Urinary bladder (tissue), 4 donors: ENCODE data around the gene E2F6. TPM values are rescaled to one million over a fixed set of nuclear protein-coding genes. Genes with fewer than 3 reads are reported as not detected.
A peak's percentile ranks its signal among the peaks of the same experiment; 100 is the strongest.

Source experiments
- DNase-seq: peaks from one replicate; pipeline ENCODE4 v3.0.0-alpha.2; 2015; ENCODE audit errors: extremely low spot score
- H3K27ac ChIP-seq: one replicate; pipeline ENCODE4 v1.5.1; 2013; ENCODE audit warnings: low read depth, mild to moderate bottlenecking, moderate library complexity
- H3K36me3 ChIP-seq: one replicate; pipeline ENCODE4 v1.6.1; 2013; ENCODE audit warnings: mild to moderate bottlenecking, moderate library complexity; ENCODE audit not compliant: insufficient read depth
- H3K4me1 ChIP-seq: one replicate; pipeline ENCODE4 v1.6.1; 2013; ENCODE audit warnings: mild to moderate bottlenecking, moderate library complexity; ENCODE audit not compliant: insufficient read depth
- H3K4me3 ChIP-seq: one replicate; pipeline ENCODE4 v1.5.1; 2013; ENCODE audit warnings: low read depth, low read length
- WGBS: extraction: QIAGEN DNeasy Blood & Tissue Kit; methylation state at CpG from one replicate; pipeline ENCODE4 v1.1.7; 2013; 5-methylcytosine and 5-hydroxymethylcytosine counted together
- polyA plus RNA-seq: library from polyadenylated mRNA; stranded (reverse); fragments of 200-250 nt; gene quantifications from one replicate; pipeline ENCODE4 v1.2.3, GENCODE V29; 2013
- total RNA-seq: library from RNA; depleted of rRNA; stranded (reverse); fragments of >200 nt; gene quantifications from one replicate; pipeline ENCODE4 v1.2.3, GENCODE V29; 2014
- donor health status: healthy with polysubstance abuse.
- donor health status: healthy.

The E2F6 gene
- total and polyA plus RNA-seq, 2 donors, result 12.1 to 16.0 TPM

GRCh38 chr2:11422901-11423435 lies 43.0 kb downstream of the E2F6 start:
- Histone ChIP-seq H3K27ac (no peak overlapping the region), H3K4me1 (no peaks in the 10 kb centered on the region), H3K4me3 (no peak overlapping the region), H3K36me3 (no peaks in the 10 kb centered on the region)
- no peak for DNase-seq
- WGBS, result 96% methylated on average over 4 of the region's 4 CpGs

DNA sequence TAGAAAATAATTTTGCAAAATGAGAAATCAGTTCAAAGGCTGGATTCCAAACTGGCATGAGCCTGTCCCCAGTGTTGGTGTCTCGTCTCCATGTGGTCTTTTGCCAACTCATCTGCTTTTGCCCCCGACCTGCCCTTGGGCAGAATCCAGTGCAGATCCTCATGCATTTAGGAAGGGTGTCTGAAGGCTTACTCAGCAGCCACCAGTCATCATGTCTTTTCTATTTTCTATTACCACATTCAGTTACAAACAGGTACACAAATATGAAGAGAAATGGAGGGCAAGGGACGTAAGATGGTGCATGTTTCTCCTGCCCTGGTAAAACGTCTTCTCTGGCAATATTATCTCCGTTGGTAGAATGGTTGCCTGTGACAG lies 43.5 kb downstream of the E2F6 start:
- DNase-seq, result no peak
- H3K4me3 ChIP-seq, result no peak overlapping the region
- 90% methylated on average over 5 of the region's 5 CpGs for WGBS
- no peak overlapping the region for H3K27ac ChIP-seq
- H3K4me1 ChIP-seq, result no peaks in the 10 kb centered on the region
- no peaks in the 10 kb centered on the region for H3K36me3 ChIP-seq

DNA sequence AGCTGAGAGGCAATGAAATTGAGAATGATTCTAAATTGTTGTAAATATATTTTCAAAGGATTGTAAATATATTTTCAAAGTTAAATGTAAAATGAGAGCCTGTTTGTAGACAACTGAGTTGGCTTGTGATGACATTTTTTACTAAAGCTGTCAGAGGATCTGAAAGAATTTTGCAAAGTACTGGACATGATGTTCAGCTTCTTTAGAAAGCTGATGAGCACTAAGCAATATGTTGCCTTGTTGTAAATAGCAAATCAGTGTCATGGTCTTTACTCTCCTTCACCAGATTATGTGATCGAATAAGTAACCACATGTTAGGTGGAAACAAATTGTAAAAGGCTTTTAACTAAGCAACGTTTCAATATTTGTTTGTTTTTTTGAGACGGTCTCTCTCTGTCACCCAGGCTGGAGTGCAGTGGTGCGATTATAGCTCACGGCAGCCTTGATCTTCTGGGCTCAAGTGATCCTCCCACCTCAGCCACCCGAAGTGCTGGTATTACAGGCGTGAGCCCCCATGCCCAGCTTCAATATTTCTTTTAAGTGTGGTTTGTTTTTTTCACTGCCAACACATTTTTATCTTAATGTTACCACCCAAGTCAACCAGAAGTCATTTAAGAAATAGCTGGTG lies 44.0 kb downstream of the E2F6 start:
- DNase-seq, result no peak
- Histone ChIP-seq H3K4me3 (no peak overlapping the region), H3K27ac (no peak overlapping the region), H3K36me3 (no peaks in the 10 kb centered on the region), H3K4me1 (no peaks in the 10 kb centered on the region)
- 72% methylated on average over 7 of the region's 7 CpGs for WGBS

DNA sequence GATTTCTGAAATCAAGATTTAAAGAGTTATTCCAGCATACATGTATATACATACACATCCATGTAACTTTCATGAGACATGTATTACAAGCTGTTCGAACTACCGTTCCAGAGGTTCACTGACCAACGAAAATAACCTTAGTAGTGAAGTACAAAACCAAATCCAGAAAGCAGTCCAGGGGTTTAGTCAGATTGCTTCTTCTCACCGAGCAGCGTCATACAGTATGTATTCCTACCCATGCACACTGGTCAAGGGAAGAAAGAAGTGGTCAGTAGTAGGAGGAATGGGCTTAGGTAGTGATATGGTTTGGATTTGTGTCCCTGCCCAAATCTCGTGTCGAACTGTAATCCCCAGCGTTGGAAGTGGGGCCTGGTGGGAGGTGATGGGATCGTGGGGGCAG lies 45.3 kb downstream of the E2F6 start:
- Histone ChIP-seq H3K27ac (no peak overlapping the region), H3K4me3 (no peak overlapping the region), H3K36me3 (no peaks in the 10 kb centered on the region), H3K4me1 (no peaks in the 10 kb centered on the region)
- 91% methylated on average over 9 of the region's 9 CpGs for WGBS
- DNase-seq, result no peak

- H3K27ac ChIP-seq, result no peak overlapping the region
- no peak for DNase-seq
- 80% methylated on average over 2 of the region's 2 CpGs for WGBS
- H3K4me1 ChIP-seq, result no peaks in the 10 kb centered on the region
- H3K36me3 ChIP-seq, result no peaks in the 10 kb centered on the region
- no peak overlapping the region for H3K4me3 ChIP-seq
Measured at GRCh38 chr2:11420190-11420589, 45.8 kb downstream of the E2F6 start.

GRCh38 chr2:11419781-11420180 lies 46.2 kb downstream of the E2F6 start:
- Histone ChIP-seq H3K27ac (no peak overlapping the region), H3K36me3 (no peaks in the 10 kb centered on the region), H3K4me1 (no peaks in the 10 kb centered on the region), H3K4me3 (no peak overlapping the region)
- DNase-seq, result no peak
- WGBS, result 51% methylated on average over 8 of the region's 8 CpGs

DNA sequence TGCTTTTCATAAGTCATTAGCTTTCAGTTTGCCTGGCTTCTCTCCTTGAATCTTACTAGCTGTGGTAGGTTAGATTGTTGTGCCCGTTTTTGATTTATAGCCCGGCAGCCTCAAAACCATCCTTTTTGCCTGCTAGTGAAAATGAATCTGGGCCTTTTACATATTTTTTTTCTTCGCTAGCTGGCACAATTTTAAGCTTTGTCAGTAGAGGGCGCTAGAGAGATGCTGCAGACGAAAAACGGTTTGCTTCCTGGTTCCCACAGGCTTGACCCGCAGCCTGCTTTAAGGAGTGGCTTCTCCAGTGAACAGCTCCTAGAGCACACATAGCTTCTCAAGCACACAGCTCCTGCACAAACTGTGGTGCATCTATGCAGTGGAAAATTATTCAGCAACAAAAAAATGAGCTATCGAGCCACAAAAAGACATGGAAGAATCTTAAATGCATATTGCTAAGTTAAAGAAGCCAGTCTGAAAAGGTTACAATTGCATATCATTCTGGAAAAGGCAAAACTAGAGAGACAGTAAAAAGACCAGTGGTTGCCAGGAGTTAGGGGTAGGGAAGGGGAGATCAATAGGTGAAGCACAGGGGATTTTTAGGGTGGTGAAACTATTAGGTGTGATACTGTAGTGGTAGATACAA lies 47.9 kb downstream of the E2F6 start:
- no peaks in the 10 kb centered on the region for H3K36me3 ChIP-seq
- H3K4me1 ChIP-seq, result no peaks in the 10 kb centered on the region
- no peak for DNase-seq
- H3K27ac ChIP-seq, result no peak overlapping the region
- no peak overlapping the region for H3K4me3 ChIP-seq
- WGBS, result 59% methylated on average over 8 of the region's 8 CpGs

DNA sequence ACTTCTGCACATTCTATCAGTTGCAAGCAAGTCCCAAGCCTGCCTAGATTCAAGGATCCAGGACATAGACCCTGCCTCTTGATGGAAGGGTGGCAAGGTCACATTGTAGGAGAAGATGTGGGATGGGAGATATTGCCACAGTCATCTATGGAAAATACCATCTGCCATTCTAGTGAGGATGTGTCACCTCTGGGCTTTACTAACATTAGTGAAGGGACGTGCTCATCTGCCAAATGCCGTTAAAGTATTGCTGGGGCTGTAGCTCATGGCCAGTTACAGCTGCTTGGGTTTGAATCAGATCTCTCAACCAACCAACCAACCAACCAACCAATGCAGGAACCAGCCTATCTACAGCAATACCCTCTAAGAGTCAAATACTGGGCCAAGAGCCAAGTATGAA lies 49.0 kb downstream of the E2F6 start:
- WGBS, result 98% methylated on average over 2 of the region's 2 CpGs
- no peak overlapping the region for H3K4me3 ChIP-seq
- DNase-seq, result no peak
- no peaks in the 10 kb centered on the region for H3K36me3 ChIP-seq
- no peak overlapping the region for H3K27ac ChIP-seq
- peaks cover 2% of the 10 kb centered on the region for H3K4me1 ChIP-seq

DNA sequence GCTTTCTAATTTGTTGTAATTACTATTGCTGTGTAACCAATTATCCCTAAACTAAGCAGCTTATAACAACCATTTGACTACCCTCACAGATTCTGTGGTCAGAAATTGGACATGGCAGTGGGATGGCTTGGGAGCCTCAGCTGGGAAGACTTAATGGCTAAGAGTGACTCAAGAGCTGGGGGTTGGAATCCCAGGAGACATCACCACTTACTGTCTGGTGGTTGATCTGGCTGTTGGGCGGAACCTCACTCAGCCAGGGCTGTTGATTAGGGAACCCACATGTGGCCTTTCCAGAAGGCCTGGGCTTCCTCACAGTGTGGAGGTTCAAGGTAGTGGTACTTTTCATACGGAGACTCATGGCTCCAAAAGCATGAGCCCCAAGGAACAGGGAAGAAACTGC lies 49.8 kb downstream of the E2F6 start:
- Histone ChIP-seq H3K36me3 (no peaks in the 10 kb centered on the region), H3K27ac (no peak overlapping the region), H3K4me3 (no peak overlapping the region), H3K4me1 (peaks cover 2% of the 10 kb centered on the region)
- WGBS, result 99% methylated on average over 2 of the region's 2 CpGs
- DNase-seq, result no peak

DNA sequence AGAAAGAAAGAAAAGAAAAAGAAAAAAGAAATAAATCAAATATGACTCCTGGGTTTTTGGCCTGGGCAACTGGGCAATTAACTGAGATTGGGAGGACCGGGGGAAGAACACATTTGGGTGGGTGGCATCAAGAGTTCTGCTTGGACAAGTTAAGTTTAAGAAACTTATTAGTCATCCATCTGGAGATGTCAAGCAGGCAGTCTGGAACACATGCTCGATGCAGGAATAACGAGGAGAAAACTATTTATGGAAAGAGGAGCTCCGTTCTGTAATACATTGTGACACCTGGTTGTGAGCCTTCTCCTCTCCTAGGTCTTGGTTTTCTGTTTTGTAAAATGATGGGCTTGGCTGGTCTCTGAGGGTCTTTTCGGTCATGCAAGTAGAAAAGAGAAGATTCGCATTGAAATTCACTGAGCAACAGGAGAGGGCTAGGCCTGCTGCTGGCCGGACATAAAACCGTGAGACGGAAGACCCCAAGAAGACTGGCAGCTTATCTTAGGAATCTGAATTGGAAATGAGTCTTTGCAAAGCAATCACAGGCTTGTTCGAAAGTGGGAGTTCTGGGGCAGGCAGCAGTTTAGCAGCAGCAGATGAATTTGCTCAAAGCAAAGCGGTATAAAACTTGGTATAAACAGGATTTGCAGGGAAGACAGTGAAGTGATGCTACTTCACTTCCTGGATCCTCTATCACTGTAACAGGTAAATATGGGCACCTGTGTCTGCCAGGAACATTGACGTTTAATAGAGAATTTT lies 51.4 kb downstream of the E2F6 start:
- Histone ChIP-seq H3K27ac (no peak overlapping the region), H3K4me1 (peaks cover 2% of the 10 kb centered on the region), H3K4me3 (no peak overlapping the region), H3K36me3 (no peaks in the 10 kb centered on the region)
- 70% methylated on average over 12 of the region's 12 CpGs for whole genome bisulfite sequencing
- DNase-seq, result no peak

DNA sequence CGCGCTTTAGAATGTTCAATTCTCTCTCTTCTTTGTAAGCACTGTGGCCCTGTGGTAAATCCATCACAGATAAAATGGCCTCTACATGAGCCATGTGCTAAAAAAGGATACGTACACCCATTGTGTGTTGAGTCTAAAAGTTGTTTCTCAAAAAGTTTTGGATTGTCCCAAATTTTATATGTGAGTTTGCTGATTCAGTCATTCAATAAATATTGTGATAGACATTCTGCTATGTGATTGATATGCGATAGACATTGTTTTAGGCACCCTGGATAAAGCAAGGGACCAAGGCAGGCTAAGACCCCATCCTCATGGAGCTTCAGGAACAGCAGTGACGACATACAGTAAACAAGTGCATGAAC lies 53.5 kb downstream of the E2F6 start:
- no peaks in the 10 kb centered on the region for H3K36me3 ChIP-seq
- no peak overlapping the region for H3K4me3 ChIP-seq
- H3K4me1 ChIP-seq, result peaks cover 2% of the 10 kb centered on the region
- H3K27ac ChIP-seq, result no peak overlapping the region
- WGBS, result 82% methylated on average over 5 of the region's 5 CpGs
- DNase-seq, result no peak

- DNase-seq, result no peak
- Histone ChIP-seq H3K36me3 (no peaks in the 10 kb centered on the region), H3K4me1 (peaks cover 2% of the 10 kb centered on the region), H3K27ac (no peak overlapping the region), H3K4me3 (peak overlapping the region; percentile 26)
- 16% methylated on average over 11 of the region's 11 CpGs for whole genome bisulfite sequencing
Measured at GRCh38 chr2:11411768-11412448, 54.1 kb downstream of the E2F6 start.

- Histone ChIP-seq H3K36me3 (no peaks in the 10 kb centered on the region), H3K4me3 (no peak overlapping the region), H3K27ac (no peak overlapping the region), H3K4me1 (peaks cover 3% of the 10 kb centered on the region)
- WGBS, result 79% methylated on average over 1 of the region's 1 CpG
- no peak for DNase-seq
Measured at GRCh38 chr2:11411244-11411643, 54.7 kb downstream of the E2F6 start.
